ENCODE data around the gene NR4A3. TPM values are rescaled to one million over a fixed set of nuclear protein-coding genes. Genes with fewer than 3 reads are reported as not detected.

The NR4A3 gene
- total and polyA plus RNA-seq, 3 experiments from 2014 or later, result 0.60 to 37.7 (median 37.5) TPM

DNA sequence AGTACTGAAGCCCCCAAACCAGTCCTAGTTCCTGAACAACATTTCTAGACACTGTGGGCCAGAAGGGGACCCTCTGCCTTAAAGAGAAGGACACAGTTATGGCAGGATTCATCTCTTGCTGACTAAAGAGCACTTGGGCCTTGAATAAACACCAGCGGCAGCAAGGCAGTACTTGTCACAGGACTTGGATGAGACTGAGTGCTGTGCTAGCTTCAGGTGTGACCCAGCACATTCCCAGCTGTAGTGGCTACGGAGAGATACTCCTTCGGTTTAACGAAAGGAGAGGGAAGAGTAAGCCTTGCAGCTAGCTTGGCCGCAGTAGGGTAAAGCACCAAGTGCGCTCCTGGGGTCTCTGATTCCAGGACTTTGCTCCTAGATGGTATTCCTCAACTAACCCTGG is 73.8 kb downstream of the NR4A3 start:
- H3K4me3 ChIP-seq (ENCODE audit: low read length), result no peak overlapping the region
- H3K27ac ChIP-seq (ENCODE audit: low read depth, low read length), result no peak overlapping the region
- Mint-ChIP-seq H3K4me3 (peak overlapping the region in 1 of 7 donors; percentile 54), H3K27me3 (no peaks in the 10 kb centered on the region), H3K9me3 (no peaks in the 10 kb centered on the region), H3K4me1 (no peaks in the 10 kb centered on the region), H3K27ac (no peak overlapping the region), H3K36me3 (no peaks in the 10 kb centered on the region)
- H3K27me3 ChIP-seq (ENCODE audit: insufficient read depth, low read length, poor library complexity, severe bottlenecking), result no peaks in the 10 kb centered on the region
- DNase-seq, result no peak
- no peaks in the 10 kb centered on the region for H3K4me1 ChIP-seq (ENCODE audit: insufficient read depth, low read length)
- ChIA-PET POLR2A (no interaction called here), CTCF (no interaction called here)
- H3K36me3 ChIP-seq (ENCODE audit: insufficient read depth, low read length), result no peaks in the 10 kb centered on the region
- no peaks in the 10 kb centered on the region for H3K9me3 ChIP-seq (ENCODE audit: low read length)

DNA sequence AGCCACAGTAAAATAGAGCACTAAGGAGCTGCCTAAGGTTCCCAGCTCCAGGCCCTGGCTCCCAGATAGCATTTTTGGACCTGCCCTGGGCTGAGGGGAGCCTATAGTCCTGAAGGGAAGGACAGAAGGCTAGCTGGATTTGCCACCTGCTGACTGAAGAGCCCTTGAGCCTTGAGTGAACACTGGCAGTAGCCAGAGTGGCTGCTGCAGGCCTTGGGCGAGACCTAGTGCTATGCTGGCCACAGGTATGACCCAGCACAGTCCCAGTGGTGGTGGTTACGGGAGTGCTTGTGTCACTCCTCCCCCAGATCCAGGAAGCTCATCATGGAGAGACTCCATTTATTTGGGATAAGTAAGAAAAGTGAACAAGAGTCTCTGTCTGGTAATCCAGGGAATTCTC is 74.4 kb downstream of the NR4A3 start:
- no peaks in the 10 kb centered on the region for H3K4me1 ChIP-seq (ENCODE audit: insufficient read depth, low read length)
- H3K4me3 ChIP-seq (ENCODE audit: low read length), result no peak overlapping the region
- ChIA-PET CTCF (no interaction called here), POLR2A (interaction anchor here (0.9 kb wide), 1 partner anchor 11 kb away, joined by 6 read pairs; no protein-coding TSS in a partner anchor)
- H3K27ac ChIP-seq (ENCODE audit: low read depth, low read length), result no peak overlapping the region
- no peaks in the 10 kb centered on the region for H3K27me3 ChIP-seq (ENCODE audit: insufficient read depth, low read length, poor library complexity, severe bottlenecking)
- no peaks in the 10 kb centered on the region for H3K36me3 ChIP-seq (ENCODE audit: insufficient read depth, low read length)
- Mint-ChIP-seq H3K27me3 (no peaks in the 10 kb centered on the region), H3K9me3 (no peaks in the 10 kb centered on the region), H3K4me3 (no peak overlapping the region), H3K4me1 (no peaks in the 10 kb centered on the region), H3K36me3 (no peaks in the 10 kb centered on the region), H3K27ac (no peak overlapping the region)
- no peaks in the 10 kb centered on the region for H3K9me3 ChIP-seq (ENCODE audit: low read length)
- DNase-seq, result no peak

DNA sequence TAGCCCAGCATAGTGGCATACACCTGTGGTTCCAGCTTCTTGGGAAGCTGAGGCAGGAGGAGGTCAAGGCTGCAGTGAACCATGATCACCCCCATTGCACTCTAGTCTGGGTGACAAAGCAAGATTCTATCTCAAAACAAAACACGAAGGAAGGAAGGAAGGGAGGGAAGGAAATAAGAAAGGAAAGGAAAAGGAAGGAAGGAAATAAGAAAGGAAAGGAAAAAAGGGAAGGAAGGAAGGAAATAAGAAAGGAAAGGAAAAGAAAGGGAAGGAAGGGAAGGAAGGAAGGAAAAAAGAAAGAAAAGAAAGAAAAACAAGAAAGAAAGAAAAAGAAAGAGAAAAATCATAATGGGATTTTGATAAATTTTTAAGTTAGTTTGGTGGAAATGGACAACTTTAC is 81.7 kb downstream of the NR4A3 start:
- Mint-ChIP-seq H3K27ac (no peak overlapping the region), H3K4me1 (peaks cover 19 to 24% (median 23%) of the 10 kb centered on the region in 3 donors), H3K4me3 (peak overlapping the region in 1 of 7 donors; percentile 5), H3K27me3 (peaks cover 0 to 1% of the 10 kb centered on the region in 2 donors), H3K9me3 (no peaks in the 10 kb centered on the region), H3K36me3 (peaks cover 0 to 9% (median 2%) of the 10 kb centered on the region in 3 donors)
- no peaks in the 10 kb centered on the region for H3K27me3 ChIP-seq (ENCODE audit: insufficient read depth, low read length, poor library complexity, severe bottlenecking)
- no peak overlapping the region for H3K4me3 ChIP-seq (ENCODE audit: low read length)
- no peak overlapping the region for H3K27ac ChIP-seq (ENCODE audit: low read depth, low read length)
- no peak for DNase-seq
- POLR2A ChIA-PET, result interaction anchor here (0.6 kb wide), 1 partner anchor 76 kb away, joined by 3 read pairs; no protein-coding TSS in a partner anchor
- no peaks in the 10 kb centered on the region for H3K9me3 ChIP-seq (ENCODE audit: low read length)
- no peaks in the 10 kb centered on the region for H3K36me3 ChIP-seq (ENCODE audit: insufficient read depth, low read length)
- CTCF ChIA-PET, result interaction anchor here (0.9 kb wide), 1 partner anchor 78 kb away, joined by 3 read pairs; no protein-coding TSS in a partner anchor
- peaks cover 19% of the 10 kb centered on the region for H3K4me1 ChIP-seq (ENCODE audit: insufficient read depth, low read length)

DNA sequence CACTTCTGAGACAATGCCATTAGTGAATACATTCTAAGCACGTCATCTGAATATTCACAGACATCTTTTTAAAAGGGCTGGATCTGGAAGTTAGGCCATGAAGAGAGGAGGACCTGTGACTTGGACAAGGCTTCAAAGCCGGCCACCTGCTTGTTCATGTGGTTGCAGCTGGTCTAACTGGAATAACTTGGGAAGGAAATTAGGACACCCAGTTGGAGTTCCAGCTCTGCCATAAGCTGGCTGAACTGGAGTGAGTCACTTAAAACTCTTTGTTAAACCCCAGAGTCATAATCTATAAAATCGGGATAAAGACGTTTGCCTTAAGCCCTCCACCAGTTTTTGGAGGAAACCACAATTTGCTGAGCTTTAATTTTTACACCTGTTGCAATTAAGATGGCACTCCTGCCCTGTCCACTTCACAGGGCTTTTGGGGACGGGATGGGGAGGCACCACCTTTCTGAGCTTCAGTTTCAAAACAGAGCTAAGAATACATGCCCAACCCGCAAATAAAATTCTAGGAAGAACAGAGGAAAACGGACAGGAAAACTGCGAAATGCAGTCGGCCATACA is 84.2 kb downstream of the NR4A3 start:
- peaks cover 30 to 41% (median 38%) of the 10 kb centered on the region in 3 donors for H3K4me1 Mint-ChIP-seq
- peaks cover 0 to 1% of the 10 kb centered on the region in 2 donors for H3K27me3 Mint-ChIP-seq
- peak in 1 of 5 donors; percentile 13 for DNase-seq
- Histone ChIP-seq H3K9me3 (ENCODE audit: low read length) (no peaks in the 10 kb centered on the region), H3K4me3 (ENCODE audit: low read length) (peak overlapping the region; percentile 94), H3K27me3 (ENCODE audit: insufficient read depth, low read length, poor library complexity, severe bottlenecking) (no peaks in the 10 kb centered on the region), H3K27ac (ENCODE audit: low read depth, low read length) (no peak overlapping the region), H3K4me1 (ENCODE audit: insufficient read depth, low read length) (peaks cover 23% of the 10 kb centered on the region), H3K36me3 (ENCODE audit: insufficient read depth, low read length) (no peaks in the 10 kb centered on the region)
- peak overlapping the region; percentile 86 to 99 (median 98) for H3K4me3 Mint-ChIP-seq
- ChIA-PET POLR2A (interaction anchor here (2.4 kb wide), 1 partner anchor 85 kb away, joined by 23 read pairs; the partner anchor contains the start of gene NR4A3), CTCF (interaction anchor here (0.6 to 2.7 kb wide), 3 partner anchors 10 to 82 kb away, joined by 3 to 12 read pairs (median 4); no protein-coding TSS in a partner anchor)
- H3K27ac Mint-ChIP-seq, result peak overlapping the region; percentile 75 to 100 (median 94)
- H3K9me3 Mint-ChIP-seq, result no peaks in the 10 kb centered on the region
- peaks cover 0 to 12% (median 7%) of the 10 kb centered on the region in 3 donors for H3K36me3 Mint-ChIP-seq

DNA sequence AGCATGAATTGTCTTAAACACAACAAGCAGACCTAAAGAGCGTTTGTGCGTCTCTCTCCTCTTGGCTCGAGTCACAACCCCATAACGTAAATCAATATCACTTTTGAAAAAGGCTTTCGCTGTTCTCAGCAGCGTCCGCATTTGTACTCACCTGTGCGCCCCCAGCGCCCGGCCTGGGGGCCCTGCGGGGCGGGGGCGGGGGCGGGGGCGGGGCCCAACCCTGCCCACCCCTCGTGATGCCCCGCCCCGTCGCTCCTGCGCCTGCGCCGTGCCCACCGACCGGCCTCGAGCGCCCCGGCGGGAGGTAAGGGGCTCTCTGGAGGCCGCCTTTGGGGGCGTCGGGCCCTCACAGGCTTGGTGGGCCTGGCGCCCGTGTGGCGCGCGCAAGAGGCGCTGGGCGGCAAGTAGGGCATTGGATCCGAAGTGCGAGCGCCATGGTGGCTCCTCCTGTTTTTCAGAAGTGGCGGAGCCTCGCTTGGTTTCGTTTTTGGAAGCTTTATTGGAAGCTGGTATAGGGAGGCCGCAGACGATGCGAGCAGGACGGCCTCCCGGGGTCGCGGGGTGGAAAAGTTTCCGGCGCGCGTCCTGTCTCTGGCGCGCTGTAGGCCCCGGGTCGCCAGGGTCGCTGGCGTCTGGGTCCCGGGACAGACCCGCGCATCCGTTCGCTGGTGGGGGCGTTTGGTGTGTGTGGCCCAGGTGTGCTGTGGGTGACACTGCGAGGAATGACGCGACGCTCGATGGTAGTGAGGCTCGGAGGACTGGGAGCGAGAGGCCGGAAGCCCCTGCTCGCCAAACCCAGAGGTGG is 84.9 kb downstream of the NR4A3 start, which contains the start of gene STX17:
STX17 (plus strand) TSS at position 252 of the 805 bp plus-strand sequence. CDS start 8,586 bp downstream, outside the sequence.
- peak within 1 kb of the TSS; percentile 96 to 99 (median 98) for H3K4me3 Mint-ChIP-seq
- peaks cover 30 to 45% (median 43%) of the 10 kb centered on the region in 3 donors for H3K4me1 Mint-ChIP-seq
- ChIA-PET CTCF (interaction anchor here (0.6 to 2.7 kb wide), 4 partner anchors 9 to 85 kb away, joined by 3 to 12 read pairs (median 4); partner anchors contain the start of gene NR4A3), POLR2A (interaction anchor here (0.6 to 2.4 kb wide), 5 partner anchors 9 to 184 kb away, joined by 3 to 23 read pairs (median 5); partner anchors contain the start of gene NR4A3)
- no peaks in the 10 kb centered on the region for H3K27me3 Mint-ChIP-seq
- Histone ChIP-seq H3K27me3 (ENCODE audit: insufficient read depth, low read length, poor library complexity, severe bottlenecking) (no peaks in the 10 kb centered on the region), H3K4me3 (ENCODE audit: low read length) (peak within 1 kb of the TSS; percentile 94), H3K27ac (ENCODE audit: low read depth, low read length) (peak within 1 kb of the TSS; percentile 99), H3K36me3 (ENCODE audit: insufficient read depth, low read length) (no peaks in the 10 kb centered on the region), H3K4me1 (ENCODE audit: insufficient read depth, low read length) (peaks cover 23% of the 10 kb centered on the region), H3K9me3 (ENCODE audit: low read length) (no peaks in the 10 kb centered on the region)
- peak within 1 kb of the TSS; percentile 99 to 100 (median 100) for H3K27ac Mint-ChIP-seq
- H3K9me3 Mint-ChIP-seq, result no peaks in the 10 kb centered on the region
- peak; percentile 76 to 90 (median 86) for DNase-seq
- peaks cover 0 to 18% (median 7%) of the 10 kb centered on the region in 3 donors for H3K36me3 Mint-ChIP-seq

DNA sequence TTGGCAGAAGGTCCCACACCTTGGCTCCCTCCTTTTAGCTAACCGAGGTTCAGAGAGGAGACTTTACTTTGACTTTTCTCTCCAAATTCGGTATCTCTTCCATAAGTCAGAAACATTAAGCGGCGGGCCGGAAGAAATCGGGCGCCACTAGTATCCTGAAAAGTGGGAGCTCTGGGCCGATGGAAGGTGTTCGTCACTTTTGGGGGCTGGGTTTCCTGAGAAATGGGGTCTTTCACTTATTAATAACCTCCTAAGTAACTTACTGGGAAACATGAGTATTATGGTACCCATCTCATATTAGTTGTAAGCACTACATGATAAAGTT is 85.5 kb downstream of the NR4A3 start:
- H3K27ac Mint-ChIP-seq, result peak overlapping the region; percentile 99 to 100 (median 100)
- CTCF ChIA-PET, result interaction anchor here (0.7 to 2.7 kb wide), 3 partner anchors 9 to 86 kb away, joined by 3 to 12 read pairs (median 4); partner anchors contain the start of gene NR4A3
- peaks cover 0 to 20% (median 7%) of the 10 kb centered on the region in 3 donors for H3K36me3 Mint-ChIP-seq

DNA sequence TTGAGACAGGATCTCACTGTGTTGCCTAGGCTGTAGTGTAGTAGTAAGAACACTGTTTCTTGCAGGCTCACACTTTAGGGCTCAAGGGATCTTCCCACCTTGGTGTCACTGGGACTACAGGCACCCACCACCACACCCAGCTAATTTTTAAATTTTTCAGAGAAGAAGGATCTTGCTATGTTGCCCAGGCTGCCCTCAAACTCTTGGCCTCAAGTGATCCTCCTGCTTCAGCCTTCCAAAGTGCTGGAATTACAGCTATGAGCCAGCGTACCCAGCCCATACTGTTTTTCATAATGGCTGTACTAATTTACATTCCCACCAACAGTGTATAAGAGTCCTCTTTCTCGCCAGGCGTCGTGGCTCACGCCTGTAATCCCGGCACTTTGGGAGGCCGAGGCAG is 89.9 kb downstream of the NR4A3 start:
- Histone ChIP-seq H3K4me1 (ENCODE audit: insufficient read depth, low read length) (peaks cover 15% of the 10 kb centered on the region), H3K9me3 (ENCODE audit: low read length) (no peaks in the 10 kb centered on the region), H3K36me3 (ENCODE audit: insufficient read depth, low read length) (peaks cover under 1% of the 10 kb centered on the region), H3K27ac (ENCODE audit: low read depth, low read length) (no peak overlapping the region), H3K27me3 (ENCODE audit: insufficient read depth, low read length, poor library complexity, severe bottlenecking) (no peaks in the 10 kb centered on the region), H3K4me3 (ENCODE audit: low read length) (no peak overlapping the region)
- Mint-ChIP-seq H3K4me1 (peaks cover 39 to 73% (median 62%) of the 10 kb centered on the region in 3 donors), H3K36me3 (peaks cover 0 to 44% (median 21%) of the 10 kb centered on the region in 3 donors), H3K27me3 (no peaks in the 10 kb centered on the region), H3K4me3 (no peak overlapping the region), H3K27ac (peak overlapping the region in 2 of 8 donors; percentile 17 to 47), H3K9me3 (no peaks in the 10 kb centered on the region)
- POLR2A ChIA-PET, result no interaction called here
- CTCF ChIA-PET, result interaction anchor here (1.7 kb wide), 1 partner anchor 87 kb away, joined by 3 read pairs; no protein-coding TSS in a partner anchor
- DNase-seq, result no peak

More for the DNA sequence above, 85.5 kb downstream of the NR4A3 start:
- Mint-ChIP-seq H3K27me3 (no peaks in the 10 kb centered on the region), H3K9me3 (no peaks in the 10 kb centered on the region), H3K4me3 (peak overlapping the region; percentile 96 to 99 (median 98)), H3K4me1 (peaks cover 32 to 49% (median 48%) of the 10 kb centered on the region in 3 donors)
- Histone ChIP-seq H3K36me3 (ENCODE audit: insufficient read depth, low read length) (no peaks in the 10 kb centered on the region), H3K4me3 (ENCODE audit: low read length) (peak overlapping the region; percentile 94), H3K4me1 (ENCODE audit: insufficient read depth, low read length) (peaks cover 23% of the 10 kb centered on the region), H3K27ac (ENCODE audit: low read depth, low read length) (peak overlapping the region; percentile 99), H3K27me3 (ENCODE audit: insufficient read depth, low read length, poor library complexity, severe bottlenecking) (no peaks in the 10 kb centered on the region), H3K9me3 (ENCODE audit: low read length) (no peaks in the 10 kb centered on the region)
- POLR2A ChIA-PET, result interaction anchor here (0.6 to 2.4 kb wide), 5 partner anchors 8 to 184 kb away, joined by 3 to 23 read pairs (median 5); partner anchors contain the start of gene NR4A3
- DNase-seq, result no peak
